ENCODE results near the gene MYH11.
"Not testable (repeated sequence)": the region's sequence is repeated elsewhere in the genome, so short reads cannot be mapped to it uniquely, and the experiment has no call there.

Gene MYH11

GRCh38 chr16:15658149-15658548 is 198.7 kb downstream of the MYH11 start:
- no peak for DNase-seq (ENCODE audit: low read depth)
- no peak for TF ChIP-seq CTCF (IDR thresholded peaks at IDR 0.05; ENCODE audit: control insufficient read depth, insufficient read depth, low read depth, low read length, missing control alignments)
- no peak overlapping the region for H3K4me3 ChIP-seq (ENCODE audit: control insufficient read depth, low read depth, low read length)

GRCh38 chr16:15655561-15655960 is 201.3 kb downstream of the MYH11 start:
- not testable (repeated sequence) for DNase-seq (ENCODE audit: low read depth); H3K4me3 ChIP-seq (ENCODE audit: control insufficient read depth, low read depth, low read length)

- no peak for TF ChIP-seq CTCF (IDR thresholded peaks at IDR 0.05; ENCODE audit: control insufficient read depth, insufficient read depth, low read depth, low read length, missing control alignments)
- H3K4me3 ChIP-seq (ENCODE audit: control insufficient read depth, low read depth, low read length), result no peak overlapping the region
- DNase-seq (ENCODE audit: low read depth), result no peak
Observed at GRCh38 chr16:15654591-15654990, 202.2 kb downstream of the MYH11 start.

- TF ChIP-seq CTCF (IDR thresholded peaks at IDR 0.05; ENCODE audit: control insufficient read depth, insufficient read depth, low read depth, low read length, missing control alignments), result no peak
- H3K4me3 ChIP-seq (ENCODE audit: control insufficient read depth, low read depth, low read length), result no peak overlapping the region
- DNase-seq (ENCODE audit: low read depth), result no peak
Observed at GRCh38 chr16:15653227-15653626, 203.6 kb downstream of the MYH11 start.

Measured in AG09309 (cell line).